HUES64 (cell line): ENCODE results near the gene MOBP.

Experiments used
- H3K27ac ChIP-seq: 2 replicates; pipeline ENCODE4 v1.7.0; 2013; ENCODE audit warnings: low read depth, low read length, inconsistent platforms
- H3K27me3 ChIP-seq: 2 replicates; pipeline ENCODE4 v1.6.1; 2013; ENCODE audit warnings: mild to moderate bottlenecking, low read length; ENCODE audit not compliant: insufficient read depth
- H3K36me3 ChIP-seq: 2 replicates; pipeline ENCODE4 v1.6.1; 2013; ENCODE audit warnings: mild to moderate bottlenecking, low read length; ENCODE audit not compliant: insufficient read depth
- H3K4me1 ChIP-seq: 2 replicates; pipeline ENCODE4 v1.6.1; 2013; ENCODE audit warnings: mild to moderate bottlenecking, low read length, moderate library complexity; ENCODE audit not compliant: insufficient read depth
- H3K4me3 ChIP-seq: 2 replicates; pipeline ENCODE4 v1.5.1; 2013; ENCODE audit warnings: mild to moderate bottlenecking, low read length, moderate library complexity
- H3K9ac ChIP-seq: 2 replicates; pipeline ENCODE4 v1.6.1; 2013; ENCODE audit warnings: mild to moderate bottlenecking, low read depth, low read length
- H3K9me3 ChIP-seq: 2 replicates; pipeline ENCODE4 v1.6.1; 2013; ENCODE audit warnings: low read depth, low read length; ENCODE audit not compliant: insufficient read depth
- WGBS: fragments of 150-250, 120-280 bp; methylation state at CpG from one replicate; pipeline ENCODE4 v1.1.7; 2013; ENCODE audit warnings: missing lambda C conversion rate; 5-methylcytosine and 5-hydroxymethylcytosine counted together

Gene MOBP

DNA sequence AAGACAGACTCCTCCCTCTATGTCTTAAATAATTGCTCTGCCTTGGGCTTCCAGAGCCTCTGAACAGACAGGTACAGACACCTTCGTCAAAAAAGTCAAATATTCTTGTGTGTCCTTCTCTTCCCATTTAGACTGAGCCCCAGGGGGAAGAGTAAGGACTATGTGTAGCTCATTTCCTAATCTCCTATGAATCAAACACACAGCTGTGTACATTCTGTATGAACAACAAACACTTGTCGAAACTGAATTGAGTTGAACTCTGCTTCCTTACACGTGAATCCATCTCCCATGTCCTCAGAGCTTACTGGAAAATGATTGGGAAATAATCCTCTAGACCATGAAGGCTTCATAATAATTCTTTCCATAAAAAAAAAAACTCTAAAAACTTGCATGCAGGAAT is 80.8 kb downstream of the MOBP start:
- Histone ChIP-seq H3K9ac (no peak overlapping the region), H3K27ac (no peak overlapping the region), H3K36me3 (no peaks in the 10 kb centered on the region), H3K4me3 (no peak overlapping the region), H3K4me1 (peaks cover 5% of the 10 kb centered on the region; the same call in 1 of the 2 replicates), H3K9me3 (no peaks in the 10 kb centered on the region), H3K27me3 (no peaks in the 10 kb centered on the region)
- WGBS: 90% methylated on average over 3 of the region's 3 CpGs

DNA sequence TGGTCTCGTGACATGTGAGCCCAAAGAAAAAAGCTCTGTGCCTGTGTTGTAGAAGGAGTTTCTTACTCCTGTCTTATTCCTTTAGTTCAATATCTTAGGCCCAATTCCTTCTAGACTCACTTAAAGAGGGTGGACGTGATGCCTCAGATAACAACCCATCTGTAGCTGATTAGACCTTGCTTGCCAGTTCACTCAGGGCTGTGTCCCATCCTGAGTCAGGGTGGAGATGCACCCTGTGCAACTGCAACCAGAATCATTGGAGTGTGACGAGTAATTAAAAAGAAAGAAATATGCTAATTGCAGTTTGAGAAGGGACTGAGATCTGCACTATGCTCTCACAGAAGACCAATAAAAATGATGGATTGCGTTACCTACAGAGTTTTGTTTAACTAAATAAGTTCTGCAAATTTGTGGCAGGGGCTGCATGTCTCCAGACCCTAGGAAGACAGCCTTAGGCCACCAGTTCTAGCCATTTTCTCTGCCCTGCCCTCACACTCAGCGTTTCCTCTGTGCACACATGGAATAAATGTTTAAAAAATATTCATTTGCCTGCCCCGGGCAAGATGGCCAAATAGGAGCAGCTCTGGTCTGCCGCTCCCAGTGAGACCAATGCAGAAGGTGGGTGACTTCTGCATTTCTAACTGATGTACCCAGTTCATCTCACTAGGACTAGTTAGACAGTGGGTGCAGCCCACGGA is 83.0 kb downstream of the MOBP start:
- Histone ChIP-seq H3K9me3 (no peaks in the 10 kb centered on the region), H3K36me3 (no peaks in the 10 kb centered on the region), H3K27me3 (no peaks in the 10 kb centered on the region), H3K27ac (no peak overlapping the region), H3K9ac (no peak overlapping the region), H3K4me1 (no peaks in the 10 kb centered on the region), H3K4me3 (no peak overlapping the region)
- 91% methylated on average over 8 of the region's 8 CpGs for WGBS
